Vagina (tissue), 2 donors: ENCODE results near the gene RUNX2. TPM values are rescaled to one million over a fixed set of nuclear protein-coding genes. Genes with fewer than 3 reads are reported as not detected.

Source experiments
- DNase-seq, 2 donors: peaks; one replicate each; pipeline ENCODE4 v3.0.0-alpha.2; 2017; ENCODE audit errors: extremely low spot score in 2 of 2
- H3K27ac ChIP-seq: fragments of 200-600 bp; sonication (generic); one replicate; pipeline ENCODE4 v1.5.1; 2019
- H3K27me3 ChIP-seq: fragments of 200-600 bp; sonication (generic); one replicate; pipeline ENCODE4 v1.5.1; 2019
- H3K36me3 ChIP-seq, 2 donors: fragments of 200-600 bp; sonication (generic); one replicate each; pipeline ENCODE4 v1.5.1; 2017 to 2019
- H3K4me1 ChIP-seq: fragments of 200-600 bp; sonication (generic); one replicate; pipeline ENCODE4 v1.5.1; 2019
- H3K4me3 ChIP-seq, 2 donors: fragments of 200-600 bp; sonication (generic); 1 replicate in 1 of 2; 2 replicates in 1 of 2; pipeline ENCODE4 v1.5.1; 2016 to 2019
- H3K9me3 ChIP-seq: fragments of 200-600 bp; sonication (generic); one replicate; pipeline ENCODE4 v1.5.1; 2019
- POLR2A ChIP-seq, 2 donors: fragments of 450-650 bp; IDR thresholded peaks; one replicate each; pipeline ENCODE4 v1.6.1; 2017; ENCODE audit warnings: antibody characterized with exemption in 2 of 2, mild to moderate bottlenecking in 2 of 2, moderate library complexity in 2 of 2
- POLR2AphosphoS5 ChIP-seq, 2 donors: sonication (generic); formaldehyde crosslinking; IDR thresholded peaks; one replicate each; pipeline ENCODE4 v1.9.0; 2017; ENCODE audit warnings: antibody characterized with exemption in 2 of 2, mild to moderate bottlenecking in 2 of 2, low read depth in 1 of 2; ENCODE audit not compliant: insufficient read depth in 1 of 2
- intact Hi-C: fragments of 100-400 bp; cut with DNase I; formaldehyde crosslinking; loops from one replicate; pipeline ENCODE4 v1.15.1; 2023
- total RNA-seq: library from RNA; depleted of rRNA; stranded (reverse); fragments of >200 nt; gene quantifications from one replicate; pipeline ENCODE4 v1.2.3, GENCODE V29; 2016
- TF ChIP-seq, protein P1 (sequence below), 3 experiments: fragments of 450-650 bp in 2 of 3; fragments of 200-600 bp in 1 of 3; sonication (generic) in 1 of 3; IDR thresholded peaks; one replicate each; pipeline ENCODE4 v1.5.1; 2017 to 2019; ENCODE audit warnings: antibody characterized with exemption in 3 of 3, mild to moderate bottlenecking in 2 of 3, moderate library complexity in 2 of 3

Gene RUNX2
- total RNA-seq, 1 donor from 2014 or later, result 13.0 TPM

DNA sequence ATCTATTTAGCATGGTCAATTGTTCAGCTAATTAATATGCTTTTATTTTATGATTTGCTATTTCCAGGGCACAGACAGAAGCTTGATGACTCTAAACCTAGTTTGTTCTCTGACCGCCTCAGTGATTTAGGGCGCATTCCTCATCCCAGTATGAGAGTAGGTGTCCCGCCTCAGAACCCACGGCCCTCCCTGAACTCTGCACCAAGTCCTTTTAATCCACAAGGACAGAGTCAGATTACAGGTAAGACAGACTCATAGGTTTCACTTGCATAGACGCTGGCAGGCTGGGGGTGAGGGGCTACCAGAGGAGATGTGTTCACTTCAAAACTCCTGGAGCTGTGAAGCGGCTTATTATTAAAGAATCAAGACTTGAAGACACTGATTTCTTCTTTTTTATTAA is 163.7 kb downstream of the RUNX2 start:
- intact Hi-C loops, result no loop called here
- Histone ChIP-seq H3K27ac (no peak overlapping the region), H3K36me3 (no peaks in the 10 kb centered on the region), H3K27me3 (no peaks in the 10 kb centered on the region), H3K4me3 (no peak overlapping the region), H3K9me3 (no peaks in the 10 kb centered on the region), H3K4me1 (no peaks in the 10 kb centered on the region)
- no peak for DNase-seq
- TF ChIP-seq, protein P1, sequence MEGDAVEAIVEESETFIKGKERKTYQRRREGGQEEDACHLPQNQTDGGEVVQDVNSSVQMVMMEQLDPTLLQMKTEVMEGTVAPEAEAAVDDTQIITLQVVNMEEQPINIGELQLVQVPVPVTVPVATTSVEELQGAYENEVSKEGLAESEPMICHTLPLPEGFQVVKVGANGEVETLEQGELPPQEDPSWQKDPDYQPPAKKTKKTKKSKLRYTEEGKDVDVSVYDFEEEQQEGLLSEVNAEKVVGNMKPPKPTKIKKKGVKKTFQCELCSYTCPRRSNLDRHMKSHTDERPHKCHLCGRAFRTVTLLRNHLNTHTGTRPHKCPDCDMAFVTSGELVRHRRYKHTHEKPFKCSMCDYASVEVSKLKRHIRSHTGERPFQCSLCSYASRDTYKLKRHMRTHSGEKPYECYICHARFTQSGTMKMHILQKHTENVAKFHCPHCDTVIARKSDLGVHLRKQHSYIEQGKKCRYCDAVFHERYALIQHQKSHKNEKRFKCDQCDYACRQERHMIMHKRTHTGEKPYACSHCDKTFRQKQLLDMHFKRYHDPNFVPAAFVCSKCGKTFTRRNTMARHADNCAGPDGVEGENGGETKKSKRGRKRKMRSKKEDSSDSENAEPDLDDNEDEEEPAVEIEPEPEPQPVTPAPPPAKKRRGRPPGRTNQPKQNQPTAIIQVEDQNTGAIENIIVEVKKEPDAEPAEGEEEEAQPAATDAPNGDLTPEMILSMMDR (IDR thresholded peaks at IDR 0.05), result no peak
- TF ChIP-seq POLR2A (IDR thresholded peaks at IDR 0.05), result no peak
- TF ChIP-seq POLR2AphosphoS5 (IDR thresholded peaks at IDR 0.05; ENCODE audit: insufficient read depth in 1 of 2, low read depth in 1 of 2), result no peak

DNA sequence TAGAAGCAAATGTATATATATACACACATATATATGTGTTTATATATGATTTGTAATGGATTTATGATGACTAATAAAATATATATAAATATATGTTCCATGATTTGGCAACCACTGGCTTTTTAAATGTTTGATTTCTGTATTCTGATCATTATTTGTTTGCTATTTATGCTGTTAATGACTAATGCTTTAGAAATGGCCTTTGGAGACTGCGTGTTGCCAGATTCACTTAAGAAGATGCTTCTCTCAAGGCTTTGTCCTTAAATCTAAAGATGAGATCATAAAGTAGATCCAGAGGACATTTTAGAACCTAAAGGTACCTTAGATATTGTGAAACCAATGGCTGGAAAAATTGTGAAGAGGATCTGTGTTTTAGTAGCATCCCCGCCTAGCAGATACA is 165.6 kb downstream of the RUNX2 start:
- no peak overlapping the region for H3K27ac ChIP-seq
- no peaks in the 10 kb centered on the region for H3K9me3 ChIP-seq
- intact Hi-C loops, result no loop called here
- H3K4me1 ChIP-seq, result no peaks in the 10 kb centered on the region
- no peaks in the 10 kb centered on the region for H3K27me3 ChIP-seq
- no peaks in the 10 kb centered on the region for H3K36me3 ChIP-seq
- no peak overlapping the region for H3K4me3 ChIP-seq
- DNase-seq, result no peak
- TF ChIP-seq POLR2AphosphoS5 (IDR thresholded peaks at IDR 0.05; ENCODE audit: insufficient read depth in 1 of 2, low read depth in 1 of 2), result no peak
- TF ChIP-seq POLR2A (IDR thresholded peaks at IDR 0.05), result no peak

DNA sequence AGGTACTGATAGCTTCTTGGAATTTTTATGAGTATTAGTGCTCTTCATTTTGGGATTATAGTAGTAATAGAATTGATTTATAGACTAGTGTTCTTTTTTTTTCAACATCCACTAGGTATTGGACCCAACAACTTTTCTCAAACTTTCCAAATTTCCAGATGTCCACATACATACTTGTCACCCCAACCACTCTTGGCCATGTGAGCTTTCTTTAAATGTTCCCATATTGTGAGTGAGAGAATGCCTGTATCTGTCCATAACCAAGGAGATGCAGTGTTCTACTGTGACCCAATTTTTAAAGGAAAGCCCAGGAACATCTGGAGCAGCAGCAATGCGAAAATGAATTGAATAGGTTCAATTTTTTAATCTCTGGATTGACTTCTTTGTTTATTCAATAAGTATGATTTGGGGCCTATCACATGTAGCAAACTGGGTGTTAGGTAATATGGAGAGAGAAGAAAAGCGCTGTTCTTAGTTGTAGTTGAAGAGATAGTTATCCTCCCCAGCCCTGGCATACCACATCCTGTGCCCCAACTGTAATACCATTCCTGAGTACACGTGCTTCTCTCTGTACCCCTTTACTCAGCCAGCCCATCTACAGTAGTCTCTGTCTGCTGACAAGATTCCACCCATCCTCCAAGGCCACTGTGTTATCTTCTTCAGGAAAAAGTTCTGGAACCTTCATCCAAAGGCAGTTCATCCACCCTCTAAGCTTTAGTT is 166.4 kb downstream of the RUNX2 start:
- Histone ChIP-seq H3K36me3 (no peaks in the 10 kb centered on the region), H3K27ac (no peak overlapping the region), H3K9me3 (no peaks in the 10 kb centered on the region), H3K27me3 (no peaks in the 10 kb centered on the region), H3K4me3 (no peak overlapping the region), H3K4me1 (no peaks in the 10 kb centered on the region)
- no peak for TF ChIP-seq POLR2AphosphoS5 (IDR thresholded peaks at IDR 0.05; ENCODE audit: insufficient read depth in 1 of 2, low read depth in 1 of 2)
- TF ChIP-seq, protein P1 (IDR thresholded peaks at IDR 0.05), result no peak
- no peak for TF ChIP-seq POLR2A (IDR thresholded peaks at IDR 0.05)
- no peak for DNase-seq
- intact Hi-C loops, result no loop called here

DNA sequence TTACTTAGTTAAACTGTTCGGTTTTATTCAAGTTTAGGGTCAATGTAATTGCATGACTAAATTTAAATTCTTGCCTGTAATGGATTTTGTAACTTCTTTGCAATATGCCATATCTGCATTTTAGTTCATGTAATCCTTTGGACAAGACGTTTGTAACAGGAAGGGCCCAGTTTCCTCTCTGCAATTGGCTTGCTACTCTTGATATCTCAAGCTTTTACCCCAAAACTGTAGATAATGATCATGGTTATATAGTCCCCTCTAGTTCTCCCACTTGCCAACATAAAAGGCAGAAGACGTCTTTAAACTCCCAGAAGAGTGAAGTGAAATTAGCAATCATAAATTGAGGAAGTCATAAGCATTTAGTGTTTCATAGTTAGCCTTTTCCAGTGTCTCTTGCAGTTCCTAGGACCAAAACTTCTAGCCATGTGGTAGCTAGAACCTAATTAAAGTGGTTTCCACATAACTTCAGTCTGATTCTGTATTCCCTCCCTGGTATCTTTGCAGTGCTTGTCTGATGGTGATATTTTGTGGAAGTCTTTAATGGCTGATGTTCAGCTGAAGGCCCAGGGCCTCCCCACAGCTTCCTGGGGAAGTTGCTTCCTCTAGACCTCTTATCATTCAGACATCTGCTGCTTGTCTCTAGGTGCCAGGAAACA is 167.4 kb downstream of the RUNX2 start:
- H3K9me3 ChIP-seq, result no peaks in the 10 kb centered on the region
- TF ChIP-seq, protein P1 (IDR thresholded peaks at IDR 0.05), result no peak
- TF ChIP-seq POLR2AphosphoS5 (IDR thresholded peaks at IDR 0.05; ENCODE audit: insufficient read depth in 1 of 2, low read depth in 1 of 2), result no peak
- no peak for TF ChIP-seq POLR2A (IDR thresholded peaks at IDR 0.05)
- no peaks in the 10 kb centered on the region for H3K4me1 ChIP-seq
- intact Hi-C loops, result no loop called here
- H3K27ac ChIP-seq, result no peak overlapping the region
- DNase-seq, result no peak
- no peak overlapping the region for H3K4me3 ChIP-seq
- H3K36me3 ChIP-seq, result no peaks in the 10 kb centered on the region
- H3K27me3 ChIP-seq, result no peaks in the 10 kb centered on the region

DNA sequence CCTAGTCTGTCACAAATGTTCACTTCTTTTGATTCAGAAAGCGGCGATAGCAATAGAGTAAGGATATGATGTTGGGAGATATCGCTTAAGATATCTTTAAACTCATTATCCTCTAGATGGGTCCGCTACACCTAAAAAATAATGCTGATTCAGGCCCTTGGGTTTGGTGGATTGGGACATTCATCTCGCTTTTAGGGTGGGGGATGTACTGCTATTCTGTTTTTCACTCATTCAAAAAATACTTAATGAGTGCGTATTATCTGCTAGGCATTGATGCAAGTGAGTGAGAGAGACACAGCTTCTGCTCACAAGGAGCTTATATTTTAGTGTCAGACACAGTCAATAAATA is 167.9 kb downstream of the RUNX2 start:
- TF ChIP-seq POLR2A (IDR thresholded peaks at IDR 0.05) (no peak), POLR2AphosphoS5 (IDR thresholded peaks at IDR 0.05; ENCODE audit: insufficient read depth in 1 of 2, low read depth in 1 of 2) (no peak)
- TF ChIP-seq, protein P1 (IDR thresholded peaks at IDR 0.05), result no peak
- H3K4me1 ChIP-seq, result no peaks in the 10 kb centered on the region
- no peak overlapping the region for H3K4me3 ChIP-seq
- no peaks in the 10 kb centered on the region for H3K9me3 ChIP-seq
- H3K27ac ChIP-seq, result no peak overlapping the region
- DNase-seq, result no peak
- intact Hi-C loops, result no loop called here
- H3K27me3 ChIP-seq, result no peaks in the 10 kb centered on the region
- no peaks in the 10 kb centered on the region for H3K36me3 ChIP-seq
